Measurements from ENCODE around the gene ZNF566.

ZNF566 gene

GRCh38 chr19:36436531-36436930, 52.8 kb downstream of the ZNF566 start:
- DNase-seq: no peak

GRCh38 chr19:36423925-36424324, 65.4 kb downstream of the ZNF566 start:
- DNase-seq: no peak

GRCh38 chr19:36421749-36422481, 67.4 kb downstream of the ZNF566 start:
- DNase-seq: no peak

GRCh38 chr19:36420961-36421748, 68.2 kb downstream of the ZNF566 start:
- DNase-seq: no peak

- peak; percentile 82 for DNase-seq
Measured at GRCh38 chr19:36418287-36419001, 70.9 kb downstream of the ZNF566 start, which contains the start of gene ZFP82. TSS of gene ZFP82 (minus strand) at chr19:36418644. CDS start at chr19:36409789, 8,855 bp downstream.

- DNase-seq: no peak
Measured at GRCh38 chr19:36417752-36418286, 71.5 kb downstream of the ZNF566 start.

GRCh38 chr19:36409841-36410240, 79.5 kb downstream of the ZNF566 start:
- DNase-seq: no peak

- DNase-seq: no peak
Measured at GRCh38 chr19:36408101-36408500, 81.3 kb downstream of the ZNF566 start.

GRCh38 chr19:36404498-36404897, 84.9 kb downstream of the ZNF566 start:
- no peak for DNase-seq

GRCh38 chr19:36401475-36401874, 87.9 kb downstream of the ZNF566 start:
- DNase-seq: no peak

GRCh38 chr19:36398571-36398970, 90.8 kb downstream of the ZNF566 start:
- DNase-seq: no peak

Data from stimulated activated CD4-positive, alpha-beta T cell treated with anti-CD3 and anti-CD28 coated beads, Interleukin-1b, Interleukin-23, amount 100 ng/mL, for 48 hours (primary cell).